Stimulated activated naive CD4-positive, alpha-beta T cell (primary cell): Measurements from ENCODE around the gene ZNF311.
"Not testable (repeated sequence)": the region's sequence is repeated elsewhere in the genome, so short reads cannot be mapped to it uniquely, and the experiment has no call there.

ENCODE experiments used
- DNase-seq, 6 experiments: peaks; one replicate each; lab custom pipeline; 2025; lab: John Stamatoyannopoulos, UW

The ZNF311 gene

GRCh38 chr6:28982476-28983266 is 22.4 kb downstream of the ZNF311 start:
- DNase-seq, result peak in 3 of 6 experiments; percentile 10 to 72 (median 36)

- DNase-seq, result peak; percentile 63 to 96 (median 76)
Observed at GRCh38 chr6:28981833-28982475, 23.2 kb downstream of the ZNF311 start.

- peak; percentile 58 to 96 (median 73) for DNase-seq
Observed at GRCh38 chr6:28981431-28981832, 23.7 kb downstream of the ZNF311 start.

- peak in 4 of 6 experiments; percentile 17 to 59 (median 28) for DNase-seq
Observed at GRCh38 chr6:28980852-28981430, 24.2 kb downstream of the ZNF311 start.

GRCh38 chr6:28980137-28980851 is 24.8 kb downstream of the ZNF311 start:
- no peak for DNase-seq

GRCh38 chr6:28979679-28980078 is 25.4 kb downstream of the ZNF311 start:
- no peak for DNase-seq

- DNase-seq, result no peak
Observed at GRCh38 chr6:28978959-28979561, 26.1 kb downstream of the ZNF311 start.

GRCh38 chr6:28978133-28978491 is 27.0 kb downstream of the ZNF311 start:
- no peak for DNase-seq

GRCh38 chr6:28977341-28978132 is 27.6 kb downstream of the ZNF311 start:
- DNase-seq, result peak in 2 of 6 experiments; percentile 28 to 31

- DNase-seq, result no peak
Observed at GRCh38 chr6:28976677-28977076, 28.4 kb downstream of the ZNF311 start.

GRCh38 chr6:28974505-28974904 is 30.6 kb downstream of the ZNF311 start:
- DNase-seq, result no peak

GRCh38 chr6:28970056-28970455 is 35.1 kb downstream of the ZNF311 start:
- DNase-seq, result not testable (repeated sequence)

- DNase-seq, result no peak
Observed at GRCh38 chr6:28969129-28969528, 36.0 kb downstream of the ZNF311 start.

- no peak for DNase-seq
Observed at GRCh38 chr6:28968476-28968875, 36.6 kb downstream of the ZNF311 start.

GRCh38 chr6:28965706-28966105 is 39.4 kb downstream of the ZNF311 start:
- no peak for DNase-seq

- no peak for DNase-seq
Observed at GRCh38 chr6:28960846-28961500, 44.1 kb downstream of the ZNF311 start.

- not testable (repeated sequence) for DNase-seq
Observed at GRCh38 chr6:28958561-28959243, 46.4 kb downstream of the ZNF311 start.

- not testable (repeated sequence) for DNase-seq
Observed at GRCh38 chr6:28957795-28958314, 47.3 kb downstream of the ZNF311 start.

GRCh38 chr6:28956331-28956730 is 48.8 kb downstream of the ZNF311 start:
- no peak for DNase-seq
